ENCODE measurements around the gene IGSF9. TPM values are rescaled to one million over a fixed set of nuclear protein-coding genes. Genes with fewer than 3 reads are reported as not detected.

IGSF9 gene
- total RNA-seq, 1 donor from 2014 or later: 5.9 TPM

- no peak for DNase-seq
Measured at GRCh38 chr1:159946242-159947187, 1.1 kb upstream of the IGSF9 start.

- DNase-seq: no peak
Measured at GRCh38 chr1:159944623-159945455, 574 bp downstream of the IGSF9 start.

- DNase-seq: no peak
Measured at GRCh38 chr1:159943908-159944622, 1.3 kb downstream of the IGSF9 start.

- DNase-seq: no peak
Measured at GRCh38 chr1:159943278-159943640, 2.2 kb downstream of the IGSF9 start.

GRCh38 chr1:159942632-159943277 lies 2.7 kb downstream of the IGSF9 start:
- no peak for DNase-seq

- DNase-seq: no peak
Measured at GRCh38 chr1:159941591-159942560, 3.5 kb downstream of the IGSF9 start.

GRCh38 chr1:159941141-159941540 lies 4.3 kb downstream of the IGSF9 start:
- DNase-seq: no peak

GRCh38 chr1:159940006-159940620 lies 5.3 kb downstream of the IGSF9 start:
- DNase-seq: no peak

- no peak for DNase-seq
Measured at GRCh38 chr1:159939678-159940002, 5.8 kb downstream of the IGSF9 start.

- DNase-seq: no peak
Measured at GRCh38 chr1:159938905-159939677, 6.3 kb downstream of the IGSF9 start.

- DNase-seq: no peak
Measured at GRCh38 chr1:159938211-159938852, 7.1 kb downstream of the IGSF9 start.

- no peak for DNase-seq
Measured at GRCh38 chr1:159937054-159937750, 8.2 kb downstream of the IGSF9 start.

GRCh38 chr1:159936273-159936904 lies 9.0 kb downstream of the IGSF9 start:
- DNase-seq: no peak

GRCh38 chr1:159935719-159936272 lies 9.6 kb downstream of the IGSF9 start:
- no peak for DNase-seq

GRCh38 chr1:159935305-159935704 lies 10.1 kb downstream of the IGSF9 start:
- no peak for DNase-seq

- DNase-seq: no peak
Measured at GRCh38 chr1:159934136-159935039, 11.0 kb downstream of the IGSF9 start.

GRCh38 chr1:159933347-159933746 lies 12.1 kb downstream of the IGSF9 start:
- DNase-seq: no peak
